HepG2 (cell line): ENCODE results near the gene CNTNAP1. TPM values are rescaled to one million over a fixed set of nuclear protein-coding genes. Genes with fewer than 3 reads are reported as not detected.
A peak's percentile ranks its signal among the peaks of the same experiment; 100 is the strongest.

ENCODE experiments used
- ESRRA ChIP-seq: sonication (generic); formaldehyde crosslinking; IDR thresholded peaks from 2 replicates; pipeline ENCODE4 v1.5.1; 2020; ENCODE audit warnings: mild to moderate bottlenecking, low read depth, missing genetic modification reagents
- KAT2B ChIP-seq: fragments of 150-350 bp; IDR thresholded peaks from 2 replicates; pipeline ENCODE4 v1.6.1; 2014; ENCODE audit warnings: low read depth, low read length, borderline replicate concordance
- NAIF1 ChIP-seq: sonication (generic); formaldehyde crosslinking; IDR thresholded peaks from 2 replicates; pipeline ENCODE4 v1.5.0; 2020; ENCODE audit warnings: mild to moderate bottlenecking, missing genetic modification reagents, borderline replicate concordance
- SIN3B ChIP-seq: fragments of 150-350 bp; IDR thresholded peaks from 2 replicates; pipeline ENCODE4 v1.6.1; 2014; ENCODE audit warnings: low read length
- TCF7 ChIP-seq: sonication (generic); IDR thresholded peaks from 2 replicates; pipeline ENCODE4 v1.6.1; 2016; ENCODE audit warnings: antibody characterized with exemption, low read depth
- TRIM24 ChIP-seq: sonication (generic); formaldehyde crosslinking; IDR thresholded peaks from 2 replicates; pipeline ENCODE4 v1.8.0; 2022; ENCODE audit warnings: mild to moderate bottlenecking, missing genetic modification reagents
- ZBTB14 ChIP-seq: sonication (generic); formaldehyde crosslinking; IDR thresholded peaks from 2 replicates; pipeline ENCODE4 v1.4.0; 2020; ENCODE audit warnings: missing genetic modification reagents
- ZBTB20 ChIP-seq: sonication (generic); formaldehyde crosslinking; IDR thresholded peaks from 2 replicates; pipeline ENCODE4 v1.8.1; 2023; ENCODE audit warnings: missing genetic modification reagents, low read depth, mild to moderate bottlenecking, borderline replicate concordance
- ZKSCAN1 ChIP-seq: fragments of 150-350 bp; IDR thresholded peaks from 2 replicates; pipeline ENCODE4 v1.6.1; 2014; ENCODE audit warnings: low read length
- ZNF160 ChIP-seq: sonication (generic); formaldehyde crosslinking; IDR thresholded peaks from 2 replicates; pipeline ENCODE4 v1.8.0; 2022; ENCODE audit warnings: mild to moderate bottlenecking, inconsistent platforms, missing genetic modification reagents
- ZNF605 ChIP-seq: sonication (generic); formaldehyde crosslinking; IDR thresholded peaks from 2 replicates; pipeline ENCODE4 v1.8.0; 2022; ENCODE audit warnings: mild to moderate bottlenecking, missing genetic modification reagents
- ZNF7 ChIP-seq: IDR thresholded peaks from 2 replicates; pipeline ENCODE4 v1.6.1; 2016; ENCODE audit warnings: missing biosample characterization, missing genetic modification reagents
- ZNF83 ChIP-seq: sonication (generic); formaldehyde crosslinking; IDR thresholded peaks from 2 replicates; pipeline ENCODE4 v1.4.0; 2020; ENCODE audit warnings: missing genetic modification reagents, mild to moderate bottlenecking, borderline replicate concordance
- ZNF878 ChIP-seq: sonication (generic); formaldehyde crosslinking; IDR thresholded peaks from 2 replicates; pipeline ENCODE4 v1.8.1; 2023; ENCODE audit warnings: mild to moderate bottlenecking, missing genetic modification reagents, moderate library complexity
- ZSCAN5A ChIP-seq: sonication (generic); formaldehyde crosslinking; IDR thresholded peaks from 2 replicates; pipeline ENCODE4 v1.8.0; 2022; ENCODE audit warnings: mild to moderate bottlenecking, missing genetic modification reagents, borderline replicate concordance
- polyA plus RNA-seq, 8 experiments: library from polyadenylated mRNA; depleted of rRNA in 3 of 8; stranded (reverse) in 7 of 8; unstranded in 1 of 8; fragments of >200 nt; fragmentation: Illumina TruSeq in 4 of 8; extraction: Trizol in 4 of 8; gene quantifications; 2 replicates each; pipeline versions ENCODE4 v1.2.1 to v1.2.3, GENCODE V29; 2011 to 2016; ENCODE audit warnings: low read depth in 4 of 8, missing spikeins in 1 of 8, mixed read lengths in 1 of 8; ENCODE audit not compliant: insufficient read depth in 1 of 8
- total RNA-seq, 5 experiments: library from RNA; depleted of rRNA; stranded (reverse); fragments of >200 nt; fragmentation: Illumina TruSeq; extraction: Trizol; gene quantifications; 2 replicates each; pipeline ENCODE4 v1.2.3, GENCODE V29; 2016; ENCODE audit warnings: low read depth in 1 of 5
- TF ChIP-seq, protein P1 (sequence below): sonication (generic); formaldehyde crosslinking; IDR thresholded peaks from 2 replicates; pipeline ENCODE4 v1.8.0; 2022; ENCODE audit warnings: missing genetic modification reagents, mild to moderate bottlenecking, inconsistent platforms, borderline replicate concordance
- TF ChIP-seq, protein P2 (sequence below): sonication (generic); formaldehyde crosslinking; IDR thresholded peaks from 2 replicates; pipeline ENCODE4 v1.9.0; 2021; ENCODE audit warnings: missing genetic modification reagents, mild to moderate bottlenecking, borderline replicate concordance
- TF ChIP-seq, protein P3 (sequence below): sonication (generic); formaldehyde crosslinking; IDR thresholded peaks from 2 replicates; pipeline ENCODE4 v1.4.0; 2020; ENCODE audit warnings: missing genetic modification reagents, borderline replicate concordance
- TF ChIP-seq, protein P4 (sequence below): IDR thresholded peaks from 2 replicates; pipeline ENCODE4 v1.6.1; 2016; ENCODE audit warnings: low read depth, borderline replicate concordance

Gene CNTNAP1
- total and polyA plus RNA-seq, 2 of the 13 experiments (the other 11 are each of a cell fraction or from before 2014, with no cell fraction given): 4.5 to 7.7 TPM

GRCh38 chr17:42744806-42745617 is 62.7 kb downstream of the CNTNAP1 start, which contains the start of gene EZH1 (continued):
- TF ChIP-seq ZBTB20 (CRISPR knock-in tag) (no peak; the same call in 1 of the 2 replicates), ZNF605 (CRISPR knock-in tag) (peak; percentile 98), ZNF7 (CRISPR knock-in tag) (no peak), SIN3B (no peak), ESRRA (peak; percentile 74; the same call in 1 of the 2 replicates), TRIM24 (CRISPR knock-in tag) (no peak), ZNF83 (CRISPR knock-in tag) (0 out of 2 replicates have a peak, but pooled peaks have one; percentile 69), ZBTB14 (CRISPR knock-in tag) (0 out of 2 replicates have a peak, but pooled peaks have one; percentile 48), NAIF1 (peak; percentile 57; the same call in 1 of the 2 replicates), ZKSCAN1 (no peak), KAT2B (no peak), ZNF160 (CRISPR knock-in tag) (peak; percentile 82), TCF7 (no peak), ZNF878 (CRISPR knock-in tag) (peak; percentile 91), ZSCAN5A (CRISPR knock-in tag) (peak; percentile 89)
- TF ChIP-seq, protein P1, sequence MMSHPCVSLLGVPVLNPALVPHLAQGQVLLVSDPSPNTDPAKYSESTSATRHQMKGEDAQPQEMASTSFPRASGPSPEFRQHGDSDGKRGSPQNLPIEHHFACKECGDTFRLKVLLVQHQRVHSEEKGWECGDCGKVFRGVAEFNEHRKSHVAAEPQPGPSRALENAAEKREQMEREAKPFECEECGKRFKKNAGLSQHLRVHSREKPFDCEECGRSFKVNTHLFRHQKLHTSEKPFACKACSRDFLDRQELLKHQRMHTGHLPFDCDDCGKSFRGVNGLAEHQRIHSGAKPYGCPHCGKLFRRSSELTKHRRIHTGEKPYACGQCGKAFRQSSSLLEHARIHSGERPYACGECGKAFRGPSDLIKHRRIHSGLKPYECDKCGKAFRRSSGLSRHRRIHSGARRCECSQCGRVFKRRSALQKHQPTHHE (CRISPR knock-in tag): peak; percentile 65; the same call in 1 of the 2 replicates
- TF ChIP-seq, protein P2, sequence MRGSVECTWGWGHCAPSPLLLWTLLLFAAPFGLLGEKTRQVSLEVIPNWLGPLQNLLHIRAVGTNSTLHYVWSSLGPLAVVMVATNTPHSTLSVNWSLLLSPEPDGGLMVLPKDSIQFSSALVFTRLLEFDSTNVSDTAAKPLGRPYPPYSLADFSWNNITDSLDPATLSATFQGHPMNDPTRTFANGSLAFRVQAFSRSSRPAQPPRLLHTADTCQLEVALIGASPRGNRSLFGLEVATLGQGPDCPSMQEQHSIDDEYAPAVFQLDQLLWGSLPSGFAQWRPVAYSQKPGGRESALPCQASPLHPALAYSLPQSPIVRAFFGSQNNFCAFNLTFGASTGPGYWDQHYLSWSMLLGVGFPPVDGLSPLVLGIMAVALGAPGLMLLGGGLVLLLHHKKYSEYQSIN (CRISPR knock-in tag): no peak
- TF ChIP-seq, protein P3, sequence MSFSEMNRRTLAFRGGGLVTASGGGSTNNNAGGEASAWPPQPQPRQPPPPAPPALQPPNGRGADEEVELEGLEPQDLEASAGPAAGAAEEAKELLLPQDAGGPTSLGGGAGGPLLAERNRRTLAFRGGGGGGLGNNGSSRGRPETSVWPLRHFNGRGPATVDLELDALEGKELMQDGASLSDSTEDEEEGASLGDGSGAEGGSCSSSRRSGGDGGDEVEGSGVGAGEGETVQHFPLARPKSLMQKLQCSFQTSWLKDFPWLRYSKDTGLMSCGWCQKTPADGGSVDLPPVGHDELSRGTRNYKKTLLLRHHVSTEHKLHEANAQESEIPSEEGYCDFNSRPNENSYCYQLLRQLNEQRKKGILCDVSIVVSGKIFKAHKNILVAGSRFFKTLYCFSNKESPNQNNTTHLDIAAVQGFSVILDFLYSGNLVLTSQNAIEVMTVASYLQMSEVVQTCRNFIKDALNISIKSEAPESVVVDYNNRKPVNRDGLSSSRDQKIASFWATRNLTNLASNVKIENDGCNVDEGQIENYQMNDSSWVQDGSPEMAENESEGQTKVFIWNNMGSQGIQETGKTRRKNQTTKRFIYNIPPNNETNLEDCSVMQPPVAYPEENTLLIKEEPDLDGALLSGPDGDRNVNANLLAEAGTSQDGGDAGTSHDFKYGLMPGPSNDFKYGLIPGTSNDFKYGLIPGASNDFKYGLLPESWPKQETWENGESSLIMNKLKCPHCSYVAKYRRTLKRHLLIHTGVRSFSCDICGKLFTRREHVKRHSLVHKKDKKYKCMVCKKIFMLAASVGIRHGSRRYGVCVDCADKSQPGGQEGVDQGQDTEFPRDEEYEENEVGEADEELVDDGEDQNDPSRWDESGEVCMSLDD (CRISPR knock-in tag): no peak
- TF ChIP-seq, protein P4, sequence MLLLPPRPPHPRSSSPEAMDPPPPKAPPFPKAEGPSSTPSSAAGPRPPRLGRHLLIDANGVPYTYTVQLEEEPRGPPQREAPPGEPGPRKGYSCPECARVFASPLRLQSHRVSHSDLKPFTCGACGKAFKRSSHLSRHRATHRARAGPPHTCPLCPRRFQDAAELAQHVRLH (CRISPR knock-in tag): no peak; the same call in none of the 2 replicates
